K562 (cell line): ENCODE results near the gene VPS13D. TPM values are rescaled to one million over a fixed set of nuclear protein-coding genes. Genes with fewer than 3 reads are reported as not detected.

ENCODE experiments used
- ATAC-seq: fragments of 200-7000 bp; cut with Tn5 transposase; 3 replicates; pipeline ENCODE4 v1.9.1; 2020; ENCODE audit warnings: moderate library complexity
- BruUV-seq: library from RNA; stranded (reverse); fragments of 400-500 nt; replicated peaks from 2 replicates; lab custom pipeline; 2021; lab: Mats Ljungman, UMichigan
- CTCF ChIA-PET: fragments of 300-600 bp; formaldehyde crosslinking; extraction: SDS; loops from one replicate; lab custom pipeline; 2021; ENCODE audit warnings: low intra/inter-chr PET ratio; lab: Yijun Ruan, JAX
- POLR2A ChIA-PET: fragments of 300-600, 350-650 bp; sonication (Branson Sonifier 250); formaldehyde crosslinking; extraction: SDS; loops from one replicate; lab custom pipeline; 2021; ENCODE audit warnings: antibody characterized with exemption, inconsistent platforms; lab: Yijun Ruan, JAX
- DNase-seq, 4 experiments: peaks; one replicate each; pipeline versions ENCODE4 v3.0.0 to v3.0.0-alpha.2; 2011 to 2018; ENCODE audit warnings: low spot score in 3 of 4, mixed read lengths in 3 of 4; ENCODE audit errors: extremely low read depth in 1 of 4
- FAIRE-seq: peaks from 2 replicates; lab custom pipeline; 2011; peaks lifted over from hg19 to GRCh38; lab: Jason Lieb, UNC
- H2AFZ ChIP-seq: 2 replicates; pipeline ENCODE4 v1.6.0; 2011; ENCODE audit warnings: low read depth, low read length, control low read depth, inconsistent platforms
- H3K27ac ChIP-seq: fragments of 200-600 bp; 3 replicates; pipeline ENCODE4 v1.8.0; 2011; ENCODE audit warnings: low read depth, mild to moderate bottlenecking, control low read depth, inconsistent platforms, low read length, moderate library complexity, mixed read lengths; ENCODE audit errors: extremely low read depth
- H3K27me3 ChIP-seq, 2 experiments: fragments of 300-600 bp in 1 of 2; 2 replicates in 1 of 2; 3 replicates in 1 of 2; pipeline versions ENCODE4 v1.6.0 to v1.8.0; 2011; ENCODE audit warnings: inconsistent platforms in 2 of 2, low read length in 2 of 2, mild to moderate bottlenecking in 1 of 2, mixed read lengths in 1 of 2, moderate library complexity in 1 of 2; ENCODE audit not compliant: control insufficient read depth in 2 of 2, insufficient read depth in 2 of 2
- H3K36me3 ChIP-seq: fragments of 300-600 bp; 3 replicates; pipeline ENCODE4 v1.8.0; 2011; ENCODE audit warnings: mild to moderate bottlenecking, low read length, inconsistent platforms; ENCODE audit not compliant: control insufficient read depth, insufficient read depth
- H3K4me1 ChIP-seq, 2 experiments: fragments of 200-600 bp in 1 of 2; replicated peaks in 1 of 2; 2 replicates in 1 of 2; 3 replicates in 1 of 2; pipeline versions ENCODE4 v1.5.1 to v1.8.0; 2011; ENCODE audit warnings: inconsistent platforms in 2 of 2, low read length in 2 of 2, mild to moderate bottlenecking in 1 of 2, mixed read lengths in 1 of 2, moderate library complexity in 1 of 2; ENCODE audit not compliant: control insufficient read depth in 2 of 2, insufficient read depth in 2 of 2
- H3K4me2 ChIP-seq: 2 replicates; pipeline ENCODE4 v1.6.1; 2011; ENCODE audit warnings: low read length, control low read depth, inconsistent platforms, mixed read lengths; ENCODE audit not compliant: insufficient read depth
- H3K4me3 ChIP-seq: fragments of 200-600 bp; sonication (generic), shearing (Covaris generic); 2 replicates; pipeline ENCODE4 v1.5.1; 2016; ENCODE audit warnings: control low read depth, inconsistent platforms
- H3K79me2 ChIP-seq: fragments of 200-600 bp; 3 replicates; pipeline ENCODE4 v1.8.0; 2011; ENCODE audit warnings: low read length, inconsistent platforms; ENCODE audit not compliant: control insufficient read depth, insufficient read depth
- H3K9ac ChIP-seq, 2 experiments: 2 replicates each; pipeline versions ENCODE4 v1.6.0 to v1.6.1; 2011; ENCODE audit warnings: low read depth in 2 of 2, low read length in 2 of 2, control low read depth in 1 of 2, inconsistent platforms in 1 of 2, mild to moderate bottlenecking in 1 of 2, mixed read lengths in 1 of 2; ENCODE audit not compliant: insufficient read depth in 1 of 2
- H3K9me1 ChIP-seq: one replicate; pipeline ENCODE4 v1.6.0; 2011; ENCODE audit warnings: inconsistent platforms, mild to moderate bottlenecking, low read length, moderate library complexity; ENCODE audit not compliant: control insufficient read depth, insufficient read depth
- H3K9me3 ChIP-seq: replicated peaks from 2 replicates; pipeline ENCODE4 v1.5.1; 2011; ENCODE audit warnings: low read depth, low read length, inconsistent platforms; ENCODE audit not compliant: control insufficient read depth, insufficient read depth
- H4K20me1 ChIP-seq: replicated peaks from 2 replicates; pipeline ENCODE4 v1.6.1; 2011; ENCODE audit warnings: low read length, inconsistent platforms, mixed read lengths; ENCODE audit not compliant: control insufficient read depth, insufficient read depth
- BCL6 ChIP-seq: fragments of 250-450 bp; sonication (Bioruptor Pico); IDR thresholded peaks from 2 replicates; pipeline ENCODE4 v1.4.0; 2020
- HDAC2 ChIP-seq: fragments of 450-650 bp; IDR thresholded peaks from 2 replicates; pipeline ENCODE4 v1.6.1; 2016; ENCODE audit warnings: mild to moderate bottlenecking
- MTA3 ChIP-seq: fragments of 450-650 bp; formaldehyde crosslinking; IDR thresholded peaks from 2 replicates; pipeline ENCODE4 v1.6.1; 2017; ENCODE audit warnings: mild to moderate bottlenecking, borderline replicate concordance
- RHOXF2B ChIP-seq: fragments of 250-450 bp; sonication (Bioruptor Pico); conservative IDR thresholded peaks from 2 replicates; pipeline ENCODE4 v1.5.1; 2021
- SRSF7 ChIP-seq: fragments of 200-400 bp; formaldehyde crosslinking; optimal IDR thresholded peaks from 2 replicates; pipeline ENCODE3; 2017; ENCODE audit warnings: mild to moderate bottlenecking, low read depth, low read length
- TAL1 ChIP-seq: fragments of 450-650 bp; IDR thresholded peaks from 2 replicates; pipeline ENCODE4 v1.6.1; 2016; ENCODE audit warnings: mild to moderate bottlenecking
- ZNF639 ChIP-seq, 2 experiments: fragments of 200-800 bp in 1 of 2; sonication (Bioruptor generic) in 1 of 2; sonication (generic) in 1 of 2; formaldehyde crosslinking in 1 of 2; IDR thresholded peaks in 1 of 2; conservative IDR thresholded peaks in 1 of 2; 2 replicates each; pipeline versions ENCODE4 v1.5.0 to v1.6.1; 2016 to 2020; ENCODE audit warnings: missing compliant biosample characterization in 1 of 2, missing genetic modification characterization in 1 of 2, missing genetic modification reagents in 1 of 2
- ZNF644 ChIP-seq: fragments of 200-800 bp; sonication (Bioruptor generic); IDR thresholded peaks from 2 replicates; pipeline ENCODE4 v1.6.1; 2016; ENCODE audit warnings: low read depth, missing genetic modification characterization, missing compliant biosample characterization
- WGBS: fragments of 100-300 bp; shearing (Covaris generic); methylation state at CpG from one replicate; pipeline ENCODE4 v1.1.6; 2016; ENCODE audit warnings: low coverage, mixed read lengths; ENCODE audit not compliant: insufficient coverage; ENCODE audit errors: missing lambda C conversion rate; 5-methylcytosine and 5-hydroxymethylcytosine counted together
- in situ Hi-C: fragments of 300-500 bp; cut with MboI; formaldehyde crosslinking; loops from 4 replicates; pipeline ENCODE4 v1.15.0; 2018; ENCODE audit warnings: inconsistent platforms, mixed read lengths
- intact Hi-C: fragments of 100-400 bp; cut with micrococcal nuclease; formaldehyde crosslinking; loops from 2 replicates; pipeline ENCODE4 v1.14.2; 2022
- polyA plus RNA-seq, 8 experiments: library from polyadenylated mRNA; depleted of rRNA in 4 of 8; stranded (reverse) in 5 of 8; unstranded in 3 of 8; fragments of >200 nt; fragmentation: Nextera tagmentation in 2 of 8; fragmentation: Illumina TruSeq in 1 of 8; extraction: Ambion mirVana in 2 of 8; extraction: Trizol in 1 of 8; gene quantifications; 2 replicates each; pipeline versions ENCODE4 v1.2.1 to v1.2.3, GENCODE V29; 2011 to 2014; ENCODE audit warnings: inconsistent platforms in 1 of 8, missing spikeins in 1 of 8
- total RNA-seq, 7 experiments: library from RNA; depleted of rRNA in 6 of 7; stranded (reverse); fragments of >200 nt in 6 of 7; fragmentation: Illumina TruSeq in 2 of 7; extraction: Trizol in 2 of 7; gene quantifications; 2 replicates each; pipeline versions ENCODE4 v1.2.1 to v1.2.3, GENCODE V29; 2011 to 2021; ENCODE audit warnings: low replicate concordance in 1 of 7
- TF ChIP-seq, protein P1 (sequence below): fragments of 250-450 bp; sonication (Bioruptor Pico); IDR thresholded peaks from 2 replicates; pipeline ENCODE4 v1.8.0; 2022; ENCODE audit warnings: moderate library complexity, mild to moderate bottlenecking, inconsistent platforms
- TF ChIP-seq, protein P2 (sequence below): sonication (generic); formaldehyde crosslinking; IDR thresholded peaks from 2 replicates; pipeline ENCODE4 v1.8.0; 2022; ENCODE audit warnings: mild to moderate bottlenecking, missing genetic modification reagents

VPS13D gene
- total and polyA plus RNA-seq, 9 of the 15 experiments (the other 6 are each of a cell fraction or from before 2014, with no cell fraction given): 6.1 to 51.5 (median 38.5) TPM

DNA sequence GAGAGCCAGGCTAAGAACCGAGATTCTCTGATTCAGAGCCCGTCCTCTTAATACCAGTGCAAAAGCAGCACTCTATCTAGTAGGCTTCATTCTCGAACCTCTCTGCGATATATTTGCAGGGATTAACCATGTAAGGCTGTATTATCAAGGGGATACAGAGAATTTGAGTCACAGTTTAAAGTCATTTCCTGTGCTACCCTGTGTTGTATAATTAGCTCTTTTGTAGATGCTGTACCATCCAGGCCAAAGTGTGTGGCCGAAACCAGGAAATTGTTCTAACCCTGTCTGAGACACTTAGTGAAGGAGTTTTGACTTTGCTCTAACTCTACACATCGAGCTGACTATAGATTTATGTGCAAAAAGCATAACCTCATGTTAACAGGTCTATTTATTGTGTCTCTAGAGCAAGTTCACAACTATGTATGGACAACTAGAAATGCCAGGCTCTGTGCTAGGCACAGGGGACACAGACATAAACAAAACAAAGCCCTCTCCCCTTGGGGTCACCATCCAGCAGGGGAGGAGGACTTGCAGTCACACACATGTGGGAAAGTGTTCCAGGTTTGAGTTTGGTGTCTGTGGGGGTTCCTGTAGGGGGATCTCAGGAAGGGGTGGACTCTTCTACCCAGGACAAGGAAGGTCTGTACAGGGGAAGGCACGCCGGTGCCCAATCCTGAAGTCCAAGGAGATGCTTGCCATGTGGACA, 206.0 kb downstream of the VPS13D start (continued):
- 0 out of 2 replicates have a peak, but pooled peaks have one; percentile 28 for TF ChIP-seq BCL6
- TF ChIP-seq, protein P1, sequence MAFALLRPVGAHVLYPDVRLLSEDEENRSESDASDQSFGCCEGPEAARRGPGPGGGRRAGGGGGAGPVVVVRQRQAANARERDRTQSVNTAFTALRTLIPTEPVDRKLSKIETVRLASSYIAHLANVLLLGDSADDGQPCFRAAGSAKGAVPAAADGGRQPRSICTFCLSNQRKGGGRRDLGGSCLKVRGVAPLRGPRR: no peak

GRCh38 chr1:12436345-12436658, 206.5 kb downstream of the VPS13D start:
- H3K79me2 ChIP-seq: peaks cover 32% of the 10 kb centered on the region
- no peaks in the 10 kb centered on the region for H4K20me1 ChIP-seq
- ATAC-seq (peak; percentile 22), DNase-seq (peak in 2 of 4 experiments; percentile 29 to 48), FAIRE-seq (no peak)
- H3K9ac ChIP-seq: peak overlapping the region; percentile 38 to 86; a peak in 3 of 4 replicates
- no peaks in the 10 kb centered on the region for H3K27me3 ChIP-seq
- no peak overlapping the region for H2AFZ ChIP-seq
- H3K4me2 ChIP-seq: peak overlapping the region; percentile 23; the same call in 1 of the 2 replicates
- TF ChIP-seq ZNF639 (CRISPR knock-in tag; conservative IDR thresholded peaks at IDR 0.05 in 1 of 2, IDR thresholded peaks at IDR 0.05 in 1 of 2) (no peak), RHOXF2B (CRISPR knock-in tag) (no peak), TAL1 (no peak), HDAC2 (no peak), ZNF644 (tag) (no peak), SRSF7 (no peak), MTA3 (no peak)
- TF ChIP-seq, protein P2, sequence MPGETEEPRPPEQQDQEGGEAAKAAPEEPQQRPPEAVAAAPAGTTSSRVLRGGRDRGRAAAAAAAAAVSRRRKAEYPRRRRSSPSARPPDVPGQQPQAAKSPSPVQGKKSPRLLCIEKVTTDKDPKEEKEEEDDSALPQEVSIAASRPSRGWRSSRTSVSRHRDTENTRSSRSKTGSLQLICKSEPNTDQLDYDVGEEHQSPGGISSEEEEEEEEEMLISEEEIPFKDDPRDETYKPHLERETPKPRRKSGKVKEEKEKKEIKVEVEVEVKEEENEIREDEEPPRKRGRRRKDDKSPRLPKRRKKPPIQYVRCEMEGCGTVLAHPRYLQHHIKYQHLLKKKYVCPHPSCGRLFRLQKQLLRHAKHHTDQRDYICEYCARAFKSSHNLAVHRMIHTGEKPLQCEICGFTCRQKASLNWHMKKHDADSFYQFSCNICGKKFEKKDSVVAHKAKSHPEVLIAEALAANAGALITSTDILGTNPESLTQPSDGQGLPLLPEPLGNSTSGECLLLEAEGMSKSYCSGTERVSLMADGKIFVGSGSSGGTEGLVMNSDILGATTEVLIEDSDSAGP (CRISPR knock-in tag): peak; percentile 77; the same call in 1 of the 2 replicates
- peaks cover 33 to 78% of the 10 kb centered on the region in 2 experiments for H3K4me1 ChIP-seq
- H3K4me3 ChIP-seq: no peak overlapping the region
- BruUV-seq: no TSS peak
- 62% methylated on average over 2 of the region's 2 CpGs for WGBS
- no peaks in the 10 kb centered on the region for H3K9me1 ChIP-seq
- peak overlapping the region; percentile 81 for H3K27ac ChIP-seq
- H3K36me3 ChIP-seq: peaks cover 59% of the 10 kb centered on the region
- H3K9me3 ChIP-seq: peaks cover 10% of the 10 kb centered on the region
- POLR2A ChIA-PET: interaction anchor here (1.0 to 1.6 kb wide), 2 partner anchors 11 to 14 kb away, joined by 3 to 13 read pairs; no protein-coding TSS in a partner anchor
- intact Hi-C loops: no loop called here
- in situ Hi-C loops: no loop called here
- CTCF ChIA-PET: no interaction called here
